A673 (cell line): ENCODE data around the gene CBX8.

ENCODE experiments used
- EZH2 ChIP-seq: fragments of 200-600 bp; sonication (generic); IDR thresholded peaks from 2 replicates; pipeline ENCODE4 v1.6.1; 2017; ENCODE audit warnings: borderline replicate concordance, low read depth, mild to moderate bottlenecking, mixed read lengths, antibody characterized with exemption, low read length; ENCODE audit not compliant: poor library complexity, severe bottlenecking
- TF ChIP-seq, protein P1 (sequence below): fragments of 300-800, 200-600 bp; sonication (generic); conservative IDR thresholded peaks from 2 replicates; pipeline ENCODE4 v1.5.1; 2017; ENCODE audit warnings: low read depth, mild to moderate bottlenecking, antibody characterized with exemption, low read length, moderate library complexity, mixed read lengths

DNA sequence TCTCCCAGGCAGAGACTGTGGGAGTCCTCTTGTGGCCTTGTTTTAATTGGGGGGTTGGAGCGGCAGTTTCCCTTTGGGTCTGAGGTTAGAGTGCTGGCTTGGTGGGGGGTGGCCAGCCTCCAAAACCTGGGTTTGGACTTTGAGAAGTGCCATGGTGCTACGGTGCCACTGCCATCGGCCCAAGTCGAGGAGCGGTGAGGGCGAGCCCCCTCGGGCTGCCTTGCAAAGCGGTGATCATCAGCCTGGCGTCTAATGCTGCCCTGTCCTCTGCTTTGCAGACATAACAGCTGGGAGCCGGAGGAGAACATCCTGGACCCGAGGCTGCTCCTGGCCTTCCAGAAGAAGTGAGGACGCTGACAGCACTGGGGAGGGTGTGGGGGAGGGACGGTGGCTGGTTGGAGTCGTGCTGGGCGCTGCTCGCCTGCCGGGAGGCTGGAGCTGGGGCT lies 17.8 kb downstream of the CBX8 start:
- TF ChIP-seq, protein P1, sequence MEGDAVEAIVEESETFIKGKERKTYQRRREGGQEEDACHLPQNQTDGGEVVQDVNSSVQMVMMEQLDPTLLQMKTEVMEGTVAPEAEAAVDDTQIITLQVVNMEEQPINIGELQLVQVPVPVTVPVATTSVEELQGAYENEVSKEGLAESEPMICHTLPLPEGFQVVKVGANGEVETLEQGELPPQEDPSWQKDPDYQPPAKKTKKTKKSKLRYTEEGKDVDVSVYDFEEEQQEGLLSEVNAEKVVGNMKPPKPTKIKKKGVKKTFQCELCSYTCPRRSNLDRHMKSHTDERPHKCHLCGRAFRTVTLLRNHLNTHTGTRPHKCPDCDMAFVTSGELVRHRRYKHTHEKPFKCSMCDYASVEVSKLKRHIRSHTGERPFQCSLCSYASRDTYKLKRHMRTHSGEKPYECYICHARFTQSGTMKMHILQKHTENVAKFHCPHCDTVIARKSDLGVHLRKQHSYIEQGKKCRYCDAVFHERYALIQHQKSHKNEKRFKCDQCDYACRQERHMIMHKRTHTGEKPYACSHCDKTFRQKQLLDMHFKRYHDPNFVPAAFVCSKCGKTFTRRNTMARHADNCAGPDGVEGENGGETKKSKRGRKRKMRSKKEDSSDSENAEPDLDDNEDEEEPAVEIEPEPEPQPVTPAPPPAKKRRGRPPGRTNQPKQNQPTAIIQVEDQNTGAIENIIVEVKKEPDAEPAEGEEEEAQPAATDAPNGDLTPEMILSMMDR: no peak
- no peak for TF ChIP-seq EZH2
